K562 (cell line): ENCODE results near the gene IGSF3. TPM values are rescaled to one million over a fixed set of nuclear protein-coding genes. Genes with fewer than 3 reads are reported as not detected.

Experiments
- ARNT ChIP-seq, 2 experiments: fragments of 450-650 bp; IDR thresholded peaks; 2 replicates each; pipeline ENCODE4 v1.6.1; 2016; ENCODE audit warnings: mild to moderate bottlenecking in 1 of 2
- CUX1 ChIP-seq: fragments of 200-800 bp; sonication (Bioruptor generic); IDR thresholded peaks from 2 replicates; pipeline ENCODE4 v1.6.1; 2016; ENCODE audit warnings: missing genetic modification characterization, missing compliant biosample characterization
- HLTF ChIP-seq: fragments of 450-650 bp; IDR thresholded peaks from 2 replicates; pipeline ENCODE4 v1.6.1; 2016
- KLF16 ChIP-seq: IDR thresholded peaks from 2 replicates; pipeline ENCODE4 v1.6.1; 2016; ENCODE audit warnings: antibody characterized with exemption
- MNT ChIP-seq, 2 experiments: fragments of 450-650 bp; conservative IDR thresholded peaks; 2 replicates each; pipeline ENCODE4 v1.6.1; 2017; ENCODE audit warnings: mild to moderate bottlenecking in 2 of 2, moderate library complexity in 2 of 2
- MTF1 ChIP-seq: fragments of 250-450 bp; sonication (Bioruptor Pico); IDR thresholded peaks from 2 replicates; pipeline ENCODE4 v1.9.0; 2021; ENCODE audit warnings: moderate library complexity, mild to moderate bottlenecking, inconsistent platforms, borderline replicate concordance
- NRF1 ChIP-seq, 2 experiments: fragments of 450-650 bp; IDR thresholded peaks in 1 of 2; conservative IDR thresholded peaks in 1 of 2; 2 replicates each; pipeline ENCODE4 v1.6.1; 2014; ENCODE audit warnings: mild to moderate bottlenecking in 2 of 2
- RB1 ChIP-seq: fragments of 450-650 bp; IDR thresholded peaks from 2 replicates; pipeline ENCODE4 v1.6.1; 2017; ENCODE audit warnings: low read depth, mild to moderate bottlenecking
- REST ChIP-seq, 2 experiments: fragments of 450-650 bp; formaldehyde crosslinking in 1 of 2; IDR thresholded peaks; 2 replicates each; pipeline versions ENCODE4 v1.4.0 to v1.6.1; 2014 to 2020; ENCODE audit warnings: mild to moderate bottlenecking in 2 of 2, borderline replicate concordance in 1 of 2, low read depth in 1 of 2
- XRCC5 ChIP-seq: fragments of 200-400 bp; formaldehyde crosslinking; IDR thresholded peaks from 2 replicates; pipeline ENCODE4 v1.6.1; 2017; ENCODE audit warnings: low read depth, mild to moderate bottlenecking, low read length
- ZEB2 ChIP-seq: fragments of 450-650 bp; IDR thresholded peaks from 2 replicates; pipeline ENCODE4 v1.6.1; 2016
- ZNF75A ChIP-seq: fragments of 450-650 bp; formaldehyde crosslinking; IDR thresholded peaks from 2 replicates; pipeline ENCODE4 v1.4.0; 2020; ENCODE audit warnings: mild to moderate bottlenecking
- polyA plus RNA-seq, 8 experiments: library from polyadenylated mRNA; depleted of rRNA in 4 of 8; stranded (reverse) in 5 of 8; unstranded in 3 of 8; fragments of >200 nt; fragmentation: Nextera tagmentation in 2 of 8; fragmentation: Illumina TruSeq in 1 of 8; extraction: Ambion mirVana in 2 of 8; extraction: Trizol in 1 of 8; gene quantifications; 2 replicates each; pipeline versions ENCODE4 v1.2.1 to v1.2.3, GENCODE V29; 2011 to 2014; ENCODE audit warnings: inconsistent platforms in 1 of 8, missing spikeins in 1 of 8
- total RNA-seq, 7 experiments: library from RNA; depleted of rRNA in 6 of 7; stranded (reverse); fragments of >200 nt in 6 of 7; fragmentation: Illumina TruSeq in 2 of 7; extraction: Trizol in 2 of 7; gene quantifications; 2 replicates each; pipeline versions ENCODE4 v1.2.1 to v1.2.3, GENCODE V29; 2011 to 2021; ENCODE audit warnings: low replicate concordance in 1 of 7

The IGSF3 gene
- total and polyA plus RNA-seq, 9 of the 15 experiments (the other 6 are each of a cell fraction or from before 2014, with no cell fraction given) = 1.1 to 15.0 (median 8.3) TPM

- TF ChIP-seq CUX1 (CRISPR knock-in tag) (no peak), MTF1 (CRISPR knock-in tag) (no peak), HLTF (no peak), NRF1 (conservative IDR thresholded peaks at IDR 0.05 in 1 of 2, IDR thresholded peaks at IDR 0.05 in 1 of 2) (peak; percentile 16 to 31; a peak in 1 of 4 replicates), RB1 (peak; percentile 64; the same call in 1 of the 2 replicates), ZNF75A (CRISPR knock-in tag) (no peak), ZEB2 (no peak), MNT (conservative IDR thresholded peaks at IDR 0.05) (0 out of 4 replicates have a peak, but pooled peaks of 1 of the 2 experiments have one; percentile 30), XRCC5 (peak; percentile 48; the same call in 1 of the 2 replicates), ARNT (IDR thresholded peaks at IDR 0.05) (peak in 1 of 2 experiments; percentile 48; a peak in 1 of 4 replicates), KLF16 (peak; percentile 13; the same call in 1 of the 2 replicates), REST (IDR thresholded peaks at IDR 0.05; ENCODE audit: borderline replicate concordance) (peak; percentile 83), REST (CRISPR knock-in tag; IDR thresholded peaks at IDR 0.05; ENCODE audit: low read depth) (no peak)
Measured at GRCh38 chr1:116574581-116575291, 92.8 kb downstream of the IGSF3 start (continued).
